Subcutaneous adipose tissue (tissue), 4 donors: ENCODE data around the gene PLXNA4. TPM values are rescaled to one million over a fixed set of nuclear protein-coding genes. Genes with fewer than 3 reads are reported as not detected.

Source experiments
- total RNA-seq, 4 donors: library from RNA; depleted of rRNA; stranded (reverse); fragments of >200 nt; gene quantifications; one replicate each; pipeline ENCODE4 v1.1.0, GENCODE V29; 2016
- TF ChIP-seq, protein P1 (sequence below): fragments of 450-650 bp; IDR thresholded peaks from one replicate; pipeline ENCODE4 v1.5.1; 2016; ENCODE audit warnings: low read depth, mild to moderate bottlenecking, control low read depth, antibody characterized with exemption, moderate library complexity

Gene PLXNA4
- total RNA-seq, 4 donors from 2014 or later, result 30.2 to 112 (median 54.6) TPM

- TF ChIP-seq, protein P1, sequence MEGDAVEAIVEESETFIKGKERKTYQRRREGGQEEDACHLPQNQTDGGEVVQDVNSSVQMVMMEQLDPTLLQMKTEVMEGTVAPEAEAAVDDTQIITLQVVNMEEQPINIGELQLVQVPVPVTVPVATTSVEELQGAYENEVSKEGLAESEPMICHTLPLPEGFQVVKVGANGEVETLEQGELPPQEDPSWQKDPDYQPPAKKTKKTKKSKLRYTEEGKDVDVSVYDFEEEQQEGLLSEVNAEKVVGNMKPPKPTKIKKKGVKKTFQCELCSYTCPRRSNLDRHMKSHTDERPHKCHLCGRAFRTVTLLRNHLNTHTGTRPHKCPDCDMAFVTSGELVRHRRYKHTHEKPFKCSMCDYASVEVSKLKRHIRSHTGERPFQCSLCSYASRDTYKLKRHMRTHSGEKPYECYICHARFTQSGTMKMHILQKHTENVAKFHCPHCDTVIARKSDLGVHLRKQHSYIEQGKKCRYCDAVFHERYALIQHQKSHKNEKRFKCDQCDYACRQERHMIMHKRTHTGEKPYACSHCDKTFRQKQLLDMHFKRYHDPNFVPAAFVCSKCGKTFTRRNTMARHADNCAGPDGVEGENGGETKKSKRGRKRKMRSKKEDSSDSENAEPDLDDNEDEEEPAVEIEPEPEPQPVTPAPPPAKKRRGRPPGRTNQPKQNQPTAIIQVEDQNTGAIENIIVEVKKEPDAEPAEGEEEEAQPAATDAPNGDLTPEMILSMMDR, result no peak
Observed at GRCh38 chr7:132437730-132438129, 138.5 kb downstream of the PLXNA4 start.

GRCh38 chr7:132436121-132436520, 140.1 kb downstream of the PLXNA4 start:
- TF ChIP-seq, protein P1, result no peak

- TF ChIP-seq, protein P1, result no peak
Observed at GRCh38 chr7:132435016-132435990, 141.0 kb downstream of the PLXNA4 start.

DNA sequence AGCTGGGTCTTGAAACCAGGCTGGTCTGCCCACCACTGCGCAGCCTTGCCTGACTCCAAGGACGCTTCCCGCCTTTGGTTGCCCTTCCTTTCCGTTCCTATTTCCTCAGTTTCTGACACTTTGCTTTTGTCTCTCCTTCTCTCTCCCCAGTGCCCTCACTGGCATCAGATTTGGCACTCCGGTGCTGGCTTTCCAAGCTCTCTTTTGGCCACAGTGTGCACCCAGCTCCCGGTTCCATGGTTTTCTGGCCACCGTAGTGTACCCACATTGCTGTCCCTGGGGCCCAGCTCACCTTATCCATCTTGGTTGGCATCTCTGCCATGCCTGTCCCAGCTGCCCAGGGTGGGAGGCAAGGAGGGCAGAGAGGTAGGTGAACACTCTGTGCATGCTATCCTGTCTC, 142.2 kb downstream of the PLXNA4 start:
- TF ChIP-seq, protein P1, result no peak

DNA sequence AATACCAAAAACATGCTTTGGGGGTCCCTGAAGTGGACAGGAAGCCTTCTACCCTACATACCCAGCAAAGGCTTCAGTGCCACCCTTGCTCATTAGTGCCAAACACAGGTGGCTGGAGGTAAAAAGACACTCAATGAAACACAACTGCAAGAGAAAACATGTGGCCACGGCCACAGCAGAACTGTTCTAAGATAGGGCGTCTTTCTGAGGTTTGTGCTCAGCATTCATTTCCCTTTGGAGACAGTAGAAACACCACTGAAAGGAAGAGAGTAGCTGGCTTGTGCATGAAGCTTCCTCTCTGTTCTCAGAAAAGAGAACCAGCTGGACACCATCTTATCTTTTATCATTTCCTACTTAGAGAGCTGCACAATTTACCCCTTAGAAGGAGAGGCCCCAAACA, 143.0 kb downstream of the PLXNA4 start:
- TF ChIP-seq, protein P1, result no peak

DNA sequence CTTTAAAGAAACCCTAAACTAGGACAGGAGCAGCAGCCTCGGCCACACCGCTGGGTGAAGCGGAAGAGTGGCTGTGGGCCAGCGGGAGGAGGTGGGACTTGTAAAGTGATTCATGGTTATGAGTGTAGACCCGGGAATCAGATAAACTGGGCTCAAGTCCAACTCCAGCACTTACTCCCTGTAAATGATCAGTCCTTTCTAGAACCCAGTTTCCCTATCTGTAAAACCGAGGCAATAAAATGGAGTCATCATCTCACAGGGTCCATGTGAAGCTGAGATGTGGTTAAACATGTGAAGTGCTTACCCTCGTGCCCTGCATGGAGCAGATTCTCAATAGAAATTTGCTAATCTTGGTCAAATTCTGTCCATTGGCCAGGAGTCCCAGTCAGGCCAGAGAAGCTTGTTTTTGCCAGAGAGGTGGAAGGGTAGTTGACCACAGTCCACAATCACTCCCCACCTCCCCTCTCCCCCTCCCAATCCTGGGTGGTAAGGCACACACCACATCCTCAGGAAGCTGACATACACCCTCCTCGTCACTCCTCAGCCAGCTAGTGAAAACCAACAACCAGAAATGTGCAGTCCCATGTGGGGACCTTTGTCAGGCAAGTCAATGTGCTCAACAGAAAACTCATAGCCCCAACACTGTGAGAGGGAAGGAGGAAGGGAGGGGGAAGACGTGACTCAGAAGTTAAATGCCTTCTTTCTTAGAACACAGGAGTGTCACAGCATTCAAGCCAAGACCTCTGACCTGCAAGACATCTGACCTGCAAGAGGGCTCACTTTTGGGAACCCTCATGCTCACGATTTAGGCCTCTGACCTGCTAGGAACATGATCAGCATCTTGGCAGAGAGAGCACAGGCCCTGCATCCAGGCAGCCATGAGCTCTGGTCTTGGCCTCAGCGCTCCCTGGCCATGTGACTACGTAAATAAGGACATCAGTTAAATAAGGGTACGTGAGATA, 145.1 kb downstream of the PLXNA4 start:
- TF ChIP-seq, protein P1, result no peak
